ENCODE data around the gene CACYBP. TPM values are rescaled to one million over a fixed set of nuclear protein-coding genes. Genes with fewer than 3 reads are reported as not detected.

Gene CACYBP
- total and polyA plus RNA-seq, 2 donors (not counting 3 experiments of a cell fraction or from before 2014, with no cell fraction given): 29.5 to 149 TPM

Small RNA genes lying within 50 kb of the gene (small RNA-seq; reads per million reads assigned to genes)
- gene RF00019 (ENCODE audit: insufficient read depth, insufficient read length, low read depth, low replicate concordance) (not detected), gene RNU6-307P (ENCODE audit: insufficient read depth, insufficient read length, low read depth, low replicate concordance) (not detected)

Other genes starting within 250 kb of the CACYBP start
- gene MRPS14, start 23.5 kb downstream of the CACYBP start, total RNA-seq: 31.6 and 31.8 TPM in 2 replicates
- 24.7 and 29.5 TPM in 2 replicates for gene MRPS14, start 23.5 kb downstream of the CACYBP start, polyA plus RNA-seq
- gene TNN, start 67.9 kb downstream of the CACYBP start, total RNA-seq: not detected in 2 replicates
- not detected in 2 replicates for gene TNN, start 67.9 kb downstream of the CACYBP start, polyA plus RNA-seq
- 10.9 and 21.5 TPM in 2 replicates for gene KIAA0040, start 192.8 kb downstream of the CACYBP start, total RNA-seq
- gene KIAA0040, start 192.8 kb downstream of the CACYBP start, polyA plus RNA-seq: 7.3 and 8.3 TPM in 2 replicates